SJCRH30 (cell line): ENCODE data around the gene KCTD5. TPM values are rescaled to one million over a fixed set of nuclear protein-coding genes. Genes with fewer than 3 reads are reported as not detected.

Experiments used
- DNase-seq, 2 experiments: peaks; one replicate each; pipeline ENCODE4 v3.0.0-alpha.2; 2015 to 2020
- H3K27ac ChIP-seq: fragments of 250-450 bp; sonication (Bioruptor Pico); 2 replicates; pipeline ENCODE4 v1.5.1; 2020; ENCODE audit warnings: mild to moderate bottlenecking, moderate library complexity
- H3K27me3 ChIP-seq: fragments of 250-450 bp; sonication (Bioruptor Pico); 2 replicates; pipeline ENCODE4 v1.5.1; 2020; ENCODE audit warnings: mild to moderate bottlenecking, moderate library complexity
- H3K36me3 ChIP-seq: fragments of 250-450 bp; sonication (Bioruptor Pico); 2 replicates; pipeline ENCODE4 v1.5.1; 2020; ENCODE audit warnings: mild to moderate bottlenecking, moderate library complexity
- H3K4me1 ChIP-seq: fragments of 250-450 bp; sonication (Bioruptor Pico); 2 replicates; pipeline ENCODE4 v1.5.1; 2020; ENCODE audit warnings: mild to moderate bottlenecking, moderate library complexity
- H3K4me3 ChIP-seq: fragments of 250-450 bp; sonication (Bioruptor Pico); 2 replicates; pipeline ENCODE4 v1.5.1; 2020; ENCODE audit warnings: mild to moderate bottlenecking, moderate library complexity
- H3K9me3 ChIP-seq: fragments of 250-450 bp; sonication (Bioruptor Pico); replicated peaks from 2 replicates; pipeline ENCODE4 v1.5.1; 2020; ENCODE audit warnings: mild to moderate bottlenecking, moderate library complexity
- total RNA-seq: library from RNA; depleted of rRNA; stranded (reverse); fragments of >200 nt; shearing (Covaris generic); gene quantifications from 2 replicates; pipeline ENCODE4 v1.2.3, GENCODE V29; 2014; rRNA removed

Gene KCTD5
- total RNA-seq, 1 experiment from 2014 or later, result 42.9 TPM

GRCh38 chr16:2748757-2749455 lies 66.6 kb downstream of the KCTD5 start:
- Histone ChIP-seq H3K36me3 (peaks cover 9% of the 10 kb centered on the region), H3K9me3 (no peaks in the 10 kb centered on the region), H3K27ac (no peak overlapping the region), H3K27me3 (no peaks in the 10 kb centered on the region), H3K4me3 (no peak overlapping the region), H3K4me1 (no peaks in the 10 kb centered on the region)
- no peak for DNase-seq

DNA sequence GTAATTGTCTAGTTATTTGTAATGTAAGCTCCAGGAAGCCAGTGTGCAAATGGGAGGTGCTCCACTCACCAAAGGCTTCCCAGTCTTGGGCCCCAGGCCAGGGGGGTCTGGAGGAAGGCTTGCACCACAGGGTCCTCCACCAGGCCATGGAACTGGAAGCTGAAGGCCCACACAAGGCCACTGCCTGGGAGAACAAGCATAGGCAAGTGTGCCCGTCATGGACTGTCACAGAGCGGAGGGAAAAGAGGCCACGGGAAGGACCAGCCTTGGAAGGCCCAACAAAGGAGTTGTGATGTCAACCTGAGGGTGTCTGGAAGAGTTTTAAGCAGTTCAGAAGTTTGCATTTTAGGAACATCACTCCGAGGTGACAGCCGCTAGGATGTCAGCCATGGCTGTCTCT lies 67.2 kb downstream of the KCTD5 start:
- no peak overlapping the region for H3K4me3 ChIP-seq
- H3K36me3 ChIP-seq, result peaks cover 13% of the 10 kb centered on the region
- DNase-seq, result no peak
- no peaks in the 10 kb centered on the region for H3K9me3 ChIP-seq
- H3K27me3 ChIP-seq, result no peaks in the 10 kb centered on the region
- H3K4me1 ChIP-seq, result peaks cover 2% of the 10 kb centered on the region; the same call in 1 of the 2 replicates
- no peak overlapping the region for H3K27ac ChIP-seq

GRCh38 chr16:2749936-2750335 lies 67.6 kb downstream of the KCTD5 start:
- Histone ChIP-seq H3K9me3 (no peaks in the 10 kb centered on the region), H3K27ac (no peak overlapping the region), H3K4me3 (no peak overlapping the region), H3K4me1 (peaks cover 4% of the 10 kb centered on the region; the same call in 1 of the 2 replicates), H3K36me3 (peaks cover 16% of the 10 kb centered on the region), H3K27me3 (no peaks in the 10 kb centered on the region)
- no peak for DNase-seq

DNA sequence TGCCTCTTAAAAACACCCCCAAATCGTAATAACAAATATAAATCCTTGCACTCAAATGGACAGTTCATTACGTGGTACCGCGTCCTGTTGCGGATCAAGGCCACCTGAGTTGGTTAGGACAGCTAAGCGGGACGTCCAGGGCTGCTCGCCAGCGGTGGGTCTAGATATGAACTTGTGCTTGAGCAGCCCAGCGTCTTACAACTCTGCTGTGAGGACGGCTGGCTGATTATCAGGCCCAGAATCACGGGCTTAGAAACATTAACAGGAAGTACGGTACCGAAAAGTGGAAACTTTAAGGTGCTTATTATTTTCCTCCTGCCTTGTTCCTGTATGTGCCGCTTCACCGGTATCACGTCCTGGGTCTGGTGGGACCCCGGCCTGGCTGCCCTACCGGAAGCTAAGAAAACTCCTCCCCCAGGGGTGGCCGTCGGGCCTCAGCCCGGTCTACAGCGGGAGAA lies 69.3 kb downstream of the KCTD5 start:
- Histone ChIP-seq H3K9me3 (no peaks in the 10 kb centered on the region), H3K4me1 (peaks cover 6% of the 10 kb centered on the region; the same call in 1 of the 2 replicates), H3K27ac (peak overlapping the region; percentile 99), H3K27me3 (no peaks in the 10 kb centered on the region), H3K36me3 (peaks cover 26% of the 10 kb centered on the region), H3K4me3 (peak overlapping the region; percentile 81)
- peak; percentile 88 for DNase-seq

GRCh38 chr16:2752035-2752849 lies 69.9 kb downstream of the KCTD5 start, which contains the start of gene SRRM2:
Gene SRRM2 (plus strand): TSS chr16:2752638. CDS start chr16:2756365, 3,727 bp downstream.
- H3K4me1 ChIP-seq, result peaks cover 6% of the 10 kb centered on the region; the same call in 1 of the 2 replicates
- H3K27me3 ChIP-seq, result no peaks in the 10 kb centered on the region
- no peaks in the 10 kb centered on the region for H3K9me3 ChIP-seq
- H3K27ac ChIP-seq, result peak within 1 kb of the TSS; percentile 99
- peak within 1 kb of the TSS; percentile 81 for H3K4me3 ChIP-seq
- peaks cover 32% of the 10 kb centered on the region for H3K36me3 ChIP-seq
- peak; percentile 94 to 96 for DNase-seq

DNA sequence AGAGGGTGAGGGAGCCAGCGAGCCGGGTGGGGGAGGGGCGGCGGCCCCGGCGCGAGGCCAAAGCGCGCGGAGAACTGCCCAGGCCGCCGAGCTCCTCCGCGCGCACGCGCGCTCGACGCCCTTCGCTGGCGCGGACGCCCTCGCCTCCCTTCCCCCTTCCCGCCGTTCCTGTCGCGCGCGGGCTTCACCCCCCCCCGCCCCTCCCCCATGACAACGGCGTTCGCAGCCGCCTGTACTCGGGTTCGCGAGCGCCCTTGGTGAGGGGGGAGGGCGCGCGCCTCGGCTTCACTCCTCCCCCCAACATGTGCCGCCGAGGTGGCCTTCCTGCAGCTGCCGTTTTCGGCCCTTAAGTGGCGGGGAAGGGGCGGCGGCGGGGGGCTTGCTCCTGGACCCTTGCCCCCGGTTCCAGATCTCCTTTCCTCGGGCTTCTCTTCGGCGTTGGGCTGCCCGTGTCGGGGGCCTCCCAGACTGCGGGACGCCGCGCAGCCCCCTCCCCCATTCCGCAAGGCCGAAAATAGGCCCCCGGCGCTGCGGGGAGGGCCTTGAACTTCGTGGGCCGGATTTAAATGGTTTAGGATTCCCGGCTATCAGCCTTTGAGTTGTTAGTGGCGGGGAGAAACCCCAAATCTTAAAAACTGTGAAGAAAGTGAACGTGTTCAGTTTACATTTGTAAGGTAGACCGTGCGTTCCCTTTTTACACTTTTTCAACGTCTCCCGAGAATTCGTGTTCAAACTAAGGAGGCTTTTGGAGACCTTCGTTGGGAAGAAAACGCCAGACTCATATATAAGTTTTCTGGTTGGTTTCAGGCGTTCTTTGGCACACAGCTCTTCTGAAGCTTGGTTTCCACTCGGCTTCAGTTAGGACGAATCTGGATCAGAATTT lies 70.8 kb downstream of the KCTD5 start:
- H3K9me3 ChIP-seq, result no peaks in the 10 kb centered on the region
- H3K27me3 ChIP-seq, result no peaks in the 10 kb centered on the region
- peak; percentile 80 to 81 for DNase-seq
- peaks cover 6% of the 10 kb centered on the region; the same call in 1 of the 2 replicates for H3K4me1 ChIP-seq
- H3K4me3 ChIP-seq, result peak overlapping the region; percentile 81
- H3K27ac ChIP-seq, result peak overlapping the region; percentile 99
- peaks cover 40% of the 10 kb centered on the region for H3K36me3 ChIP-seq

- peak overlapping the region; percentile 99 for H3K27ac ChIP-seq
- H3K36me3 ChIP-seq, result peaks cover 46% of the 10 kb centered on the region
- peak overlapping the region; percentile 81 for H3K4me3 ChIP-seq
- peaks cover 6% of the 10 kb centered on the region; the same call in 1 of the 2 replicates for H3K4me1 ChIP-seq
- no peaks in the 10 kb centered on the region for H3K27me3 ChIP-seq
- no peaks in the 10 kb centered on the region for H3K9me3 ChIP-seq
- no peak for DNase-seq
These were observed 71.4 kb downstream of the KCTD5 start for GRCh38 chr16:2753733-2754020.

DNA sequence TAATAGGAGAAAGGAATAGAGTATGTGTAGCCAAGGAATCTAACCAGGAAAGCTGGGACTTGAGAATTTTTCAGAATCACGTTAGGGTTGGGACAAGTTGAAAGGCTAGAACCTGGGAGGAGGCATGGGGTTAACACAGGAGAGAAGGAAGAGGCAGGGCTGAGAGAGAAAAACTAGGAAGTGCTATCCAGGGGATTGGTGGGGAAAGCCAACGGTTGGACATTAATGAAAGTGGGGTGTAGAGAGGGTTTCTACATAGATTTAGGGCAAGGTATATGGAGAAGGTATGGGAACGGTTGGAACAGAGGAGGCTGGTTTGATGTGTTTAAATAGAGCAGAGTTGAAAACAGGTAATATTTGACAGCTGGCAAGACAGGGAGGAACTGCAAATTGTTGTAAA lies 72.8 kb downstream of the KCTD5 start:
- no peak for DNase-seq
- Histone ChIP-seq H3K4me1 (peaks cover 6% of the 10 kb centered on the region; the same call in 1 of the 2 replicates), H3K27me3 (no peaks in the 10 kb centered on the region), H3K9me3 (no peaks in the 10 kb centered on the region), H3K27ac (no peak overlapping the region), H3K36me3 (peaks cover 61% of the 10 kb centered on the region), H3K4me3 (no peak overlapping the region)

GRCh38 chr16:2756288-2757015 lies 74.1 kb downstream of the KCTD5 start:
- no peaks in the 10 kb centered on the region for H3K27me3 ChIP-seq
- DNase-seq, result no peak
- peaks cover 6% of the 10 kb centered on the region; the same call in 1 of the 2 replicates for H3K4me1 ChIP-seq
- H3K9me3 ChIP-seq, result no peaks in the 10 kb centered on the region
- H3K4me3 ChIP-seq, result no peak overlapping the region
- no peak overlapping the region for H3K27ac ChIP-seq
- H3K36me3 ChIP-seq, result peaks cover 74% of the 10 kb centered on the region

GRCh38 chr16:2757344-2757743 lies 75.0 kb downstream of the KCTD5 start:
- no peak overlapping the region for H3K4me3 ChIP-seq
- no peak for DNase-seq
- peaks cover 83% of the 10 kb centered on the region for H3K36me3 ChIP-seq
- H3K9me3 ChIP-seq, result no peaks in the 10 kb centered on the region
- no peak overlapping the region for H3K27ac ChIP-seq
- H3K4me1 ChIP-seq, result peaks cover 6% of the 10 kb centered on the region; the same call in 1 of the 2 replicates
- no peaks in the 10 kb centered on the region for H3K27me3 ChIP-seq

Other genes with a start within 250 kb of the KCTD5 start
- 26.0 and 30.9 TPM in 2 replicates for gene TEDC2, start 222.4 kb upstream of the KCTD5 start, total RNA-seq
- 5.1 and 5.6 TPM in 2 replicates for gene NTN3, start 211.2 kb upstream of the KCTD5 start, total RNA-seq
- gene TBC1D24, start 207.4 kb upstream of the KCTD5 start, total RNA-seq, result 19.8 and 21.8 TPM in 2 replicates
- gene ATP6V0C, start 168.6 kb upstream of the KCTD5 start, total RNA-seq, result 28.7 and 28.8 TPM in 2 replicates
- gene AMDHD2, start 162.2 kb upstream of the KCTD5 start, total RNA-seq, result 14.8 and 16.1 TPM in 2 replicates
- gene CEMP1, start 151.1 kb upstream of the KCTD5 start, total RNA-seq, result not detected in 2 replicates
- 27.9 and 28.0 TPM in 2 replicates for gene PDPK1, start 144.5 kb upstream of the KCTD5 start, total RNA-seq
- 0.33 and 0.40 TPM in 2 replicates for gene PRSS27, start 37.7 kb downstream of the KCTD5 start, total RNA-seq
- 85.9 and 107 TPM in 2 replicates for gene SRRM2, start 70.1 kb downstream of the KCTD5 start, total RNA-seq
- 90.5 and 119 TPM in 2 replicates for gene ELOB, start 94.8 kb downstream of the KCTD5 start, total RNA-seq
- not detected in 2 replicates for gene PRSS33, start 105.0 kb downstream of the KCTD5 start, total RNA-seq
- gene PRSS41, start 115.9 kb downstream of the KCTD5 start, total RNA-seq, result not detected in 2 replicates
- not detected in 2 replicates for gene PRSS21, start 134.7 kb downstream of the KCTD5 start, total RNA-seq
- not detected in 2 replicates for gene ZG16B, start 147.8 kb downstream of the KCTD5 start, total RNA-seq
- not detected in 2 replicates for gene PRSS22, start 175.6 kb downstream of the KCTD5 start, total RNA-seq
- 35.4 and 40.6 TPM in 2 replicates for gene FLYWCH2, start 200.7 kb downstream of the KCTD5 start, total RNA-seq
- gene FLYWCH1, start 229.4 kb downstream of the KCTD5 start, total RNA-seq, result 9.1 and 9.7 TPM in 2 replicates